ENCODE results near the gene RPS6KA2.

- TF ChIP-seq CTCF (conservative IDR thresholded peaks at IDR 0.05), result no peak
- TF ChIP-seq ZFX (IDR thresholded peaks at IDR 0.05), result no peak
These were observed 105.9 kb downstream of the RPS6KA2 start for GRCh38 chr6:166520905-166521834.

Data from C4-2B (cell line).